Suprapubic skin (tissue), 4 donors: ENCODE measurements around the gene PRKCE.

Source experiments
- CTCF ChIP-seq, 2 donors: fragments of 200-600 bp in 1 of 2; fragments of 450-650 bp in 1 of 2; sonication (generic) in 1 of 2; IDR thresholded peaks; one replicate each; pipeline ENCODE4 v1.5.1; 2016 to 2019; ENCODE audit warnings: antibody characterized with exemption in 2 of 2, mild to moderate bottlenecking in 1 of 2, moderate library complexity in 1 of 2
- EP300 ChIP-seq: sonication (generic); formaldehyde crosslinking; IDR thresholded peaks from one replicate; pipeline ENCODE4 v1.6.1; 2017; ENCODE audit warnings: antibody characterized with exemption
- POLR2A ChIP-seq, 2 donors: fragments of 450-650 bp; IDR thresholded peaks; one replicate each; pipeline ENCODE4 v1.6.1; 2017; ENCODE audit warnings: antibody characterized with exemption in 2 of 2, mild to moderate bottlenecking in 2 of 2, moderate library complexity in 2 of 2
- POLR2AphosphoS5 ChIP-seq, 3 donors: sonication (generic); formaldehyde crosslinking; IDR thresholded peaks; one replicate each; pipeline ENCODE4 v1.6.1; 2017; ENCODE audit warnings: antibody characterized with exemption in 3 of 3

DNA sequence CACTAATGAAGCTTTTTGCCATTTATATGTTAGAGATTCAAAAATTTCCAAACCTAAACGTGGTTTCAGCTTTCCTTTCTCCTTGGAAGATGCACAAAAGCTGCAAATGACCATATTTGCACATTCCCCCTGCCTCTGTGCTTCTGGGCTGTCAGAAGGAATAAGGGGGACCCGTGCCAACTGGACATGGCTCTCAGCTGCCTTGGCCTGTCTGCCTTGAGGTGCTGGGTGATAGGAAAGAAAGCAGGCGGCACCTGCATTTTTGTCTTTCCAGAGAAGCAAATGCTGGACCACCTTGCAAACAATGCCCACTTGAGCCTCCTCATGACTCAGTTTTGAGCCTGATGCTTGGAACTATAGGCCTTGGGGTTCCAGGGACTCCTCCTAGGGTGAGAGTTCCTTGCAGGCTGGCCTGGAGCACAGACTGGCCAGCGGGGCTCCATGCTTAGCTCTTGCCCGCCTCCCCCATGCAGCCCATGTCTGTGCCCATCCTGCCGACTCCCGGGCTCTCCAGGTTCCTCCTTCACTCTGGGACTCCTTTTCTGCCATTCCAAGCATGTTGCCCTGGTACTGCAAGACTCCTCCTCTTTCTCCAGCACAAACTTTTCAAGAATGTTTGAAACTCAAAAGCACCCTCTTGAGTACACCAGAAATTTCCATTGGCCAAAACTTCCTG, 536.7 kb downstream of the PRKCE start:
- TF ChIP-seq POLR2AphosphoS5 (IDR thresholded peaks at IDR 0.05) (no peak), CTCF (IDR thresholded peaks at IDR 0.05) (no peak), POLR2A (IDR thresholded peaks at IDR 0.05) (no peak), EP300 (no peak)
